ENCODE results near the gene CHCHD6. TPM values are rescaled to one million over a fixed set of nuclear protein-coding genes. Genes with fewer than 3 reads are reported as not detected.

The CHCHD6 gene
- polyA plus RNA-seq, 1 donor from 2014 or later = 102 TPM

DNA sequence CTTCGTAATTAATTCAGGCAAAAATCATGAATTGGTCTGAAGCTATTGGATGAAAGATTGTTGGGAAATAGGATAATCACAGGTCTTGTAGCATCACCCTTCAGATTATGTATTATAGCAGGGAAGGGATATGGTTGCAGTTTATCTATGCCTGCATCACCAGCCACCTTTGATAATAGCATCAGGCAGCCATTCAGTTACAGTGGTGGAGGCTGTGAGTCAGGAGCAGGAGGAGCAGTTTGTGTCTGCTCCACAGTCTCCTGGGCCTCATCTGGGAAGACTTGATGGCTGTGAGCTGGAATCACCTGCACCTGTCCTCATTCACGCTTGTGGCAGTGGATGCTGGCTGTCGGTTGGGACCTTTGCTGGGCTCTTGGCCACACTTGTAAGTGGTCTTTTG lies 174.6 kb downstream of the CHCHD6 start:
- Histone ChIP-seq H3K9me3 (ENCODE audit: low read length) (no peaks in the 10 kb centered on the region), H3K4me3 (ENCODE audit: low read length) (no peak overlapping the region), H3K27ac (ENCODE audit: low read length) (no peak overlapping the region), H3K27me3 (ENCODE audit: insufficient read depth, low read depth, low read length) (no peaks in the 10 kb centered on the region), H3K36me3 (ENCODE audit: insufficient read depth, low read length) (no peaks in the 10 kb centered on the region), H3F3A (ENCODE audit: insufficient read depth, low read length, poor library complexity, severe bottlenecking) (no peaks in the 10 kb centered on the region), H3K79me2 (replicated peaks; ENCODE audit: insufficient read depth, low read length) (no peaks in the 10 kb centered on the region), H2AFZ (ENCODE audit: low read depth, low read length) (no peak overlapping the region), H3K9ac (ENCODE audit: low read length) (no peak overlapping the region), H4K20me1 (ENCODE audit: insufficient read depth) (no peaks in the 10 kb centered on the region), H3K9me2 (ENCODE audit: insufficient read depth, low read length) (no peaks in the 10 kb centered on the region), H3K4me2 (ENCODE audit: low read length) (no peak overlapping the region)
- TF ChIP-seq, protein P1, sequence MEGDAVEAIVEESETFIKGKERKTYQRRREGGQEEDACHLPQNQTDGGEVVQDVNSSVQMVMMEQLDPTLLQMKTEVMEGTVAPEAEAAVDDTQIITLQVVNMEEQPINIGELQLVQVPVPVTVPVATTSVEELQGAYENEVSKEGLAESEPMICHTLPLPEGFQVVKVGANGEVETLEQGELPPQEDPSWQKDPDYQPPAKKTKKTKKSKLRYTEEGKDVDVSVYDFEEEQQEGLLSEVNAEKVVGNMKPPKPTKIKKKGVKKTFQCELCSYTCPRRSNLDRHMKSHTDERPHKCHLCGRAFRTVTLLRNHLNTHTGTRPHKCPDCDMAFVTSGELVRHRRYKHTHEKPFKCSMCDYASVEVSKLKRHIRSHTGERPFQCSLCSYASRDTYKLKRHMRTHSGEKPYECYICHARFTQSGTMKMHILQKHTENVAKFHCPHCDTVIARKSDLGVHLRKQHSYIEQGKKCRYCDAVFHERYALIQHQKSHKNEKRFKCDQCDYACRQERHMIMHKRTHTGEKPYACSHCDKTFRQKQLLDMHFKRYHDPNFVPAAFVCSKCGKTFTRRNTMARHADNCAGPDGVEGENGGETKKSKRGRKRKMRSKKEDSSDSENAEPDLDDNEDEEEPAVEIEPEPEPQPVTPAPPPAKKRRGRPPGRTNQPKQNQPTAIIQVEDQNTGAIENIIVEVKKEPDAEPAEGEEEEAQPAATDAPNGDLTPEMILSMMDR (IDR thresholded peaks at IDR 0.05; ENCODE audit: poor library complexity, severe bottlenecking) = no peak
- no peak for TF ChIP-seq SMC3 (conservative IDR thresholded peaks at IDR 0.05; ENCODE audit: poor library complexity)
- no peak for TF ChIP-seq RAD21 (conservative IDR thresholded peaks at IDR 0.05)
- TF ChIP-seq TAF1 (IDR thresholded peaks at IDR 0.05; ENCODE audit: low read depth) = no peak
- TF ChIP-seq MXI1 (conservative IDR thresholded peaks at IDR 0.05; ENCODE audit: poor library complexity, severe bottlenecking) = no peak
- no peak for TF ChIP-seq EZH2 (IDR thresholded peaks at IDR 0.05; ENCODE audit: borderline replicate concordance, insufficient read depth, low read length, poor library complexity, severe bottlenecking)
- TF ChIP-seq EP300 (conservative IDR thresholded peaks at IDR 0.05; ENCODE audit: poor library complexity, severe bottlenecking) = no peak
- TF ChIP-seq, protein P2, sequence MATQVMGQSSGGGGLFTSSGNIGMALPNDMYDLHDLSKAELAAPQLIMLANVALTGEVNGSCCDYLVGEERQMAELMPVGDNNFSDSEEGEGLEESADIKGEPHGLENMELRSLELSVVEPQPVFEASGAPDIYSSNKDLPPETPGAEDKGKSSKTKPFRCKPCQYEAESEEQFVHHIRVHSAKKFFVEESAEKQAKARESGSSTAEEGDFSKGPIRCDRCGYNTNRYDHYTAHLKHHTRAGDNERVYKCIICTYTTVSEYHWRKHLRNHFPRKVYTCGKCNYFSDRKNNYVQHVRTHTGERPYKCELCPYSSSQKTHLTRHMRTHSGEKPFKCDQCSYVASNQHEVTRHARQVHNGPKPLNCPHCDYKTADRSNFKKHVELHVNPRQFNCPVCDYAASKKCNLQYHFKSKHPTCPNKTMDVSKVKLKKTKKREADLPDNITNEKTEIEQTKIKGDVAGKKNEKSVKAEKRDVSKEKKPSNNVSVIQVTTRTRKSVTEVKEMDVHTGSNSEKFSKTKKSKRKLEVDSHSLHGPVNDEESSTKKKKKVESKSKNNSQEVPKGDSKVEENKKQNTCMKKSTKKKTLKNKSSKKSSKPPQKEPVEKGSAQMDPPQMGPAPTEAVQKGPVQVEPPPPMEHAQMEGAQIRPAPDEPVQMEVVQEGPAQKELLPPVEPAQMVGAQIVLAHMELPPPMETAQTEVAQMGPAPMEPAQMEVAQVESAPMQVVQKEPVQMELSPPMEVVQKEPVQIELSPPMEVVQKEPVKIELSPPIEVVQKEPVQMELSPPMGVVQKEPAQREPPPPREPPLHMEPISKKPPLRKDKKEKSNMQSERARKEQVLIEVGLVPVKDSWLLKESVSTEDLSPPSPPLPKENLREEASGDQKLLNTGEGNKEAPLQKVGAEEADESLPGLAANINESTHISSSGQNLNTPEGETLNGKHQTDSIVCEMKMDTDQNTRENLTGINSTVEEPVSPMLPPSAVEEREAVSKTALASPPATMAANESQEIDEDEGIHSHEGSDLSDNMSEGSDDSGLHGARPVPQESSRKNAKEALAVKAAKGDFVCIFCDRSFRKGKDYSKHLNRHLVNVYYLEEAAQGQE (IDR thresholded peaks at IDR 0.05; ENCODE audit: borderline replicate concordance) = no peak
- no peak for TF ChIP-seq POLR2AphosphoS5 (IDR thresholded peaks at IDR 0.05)

DNA sequence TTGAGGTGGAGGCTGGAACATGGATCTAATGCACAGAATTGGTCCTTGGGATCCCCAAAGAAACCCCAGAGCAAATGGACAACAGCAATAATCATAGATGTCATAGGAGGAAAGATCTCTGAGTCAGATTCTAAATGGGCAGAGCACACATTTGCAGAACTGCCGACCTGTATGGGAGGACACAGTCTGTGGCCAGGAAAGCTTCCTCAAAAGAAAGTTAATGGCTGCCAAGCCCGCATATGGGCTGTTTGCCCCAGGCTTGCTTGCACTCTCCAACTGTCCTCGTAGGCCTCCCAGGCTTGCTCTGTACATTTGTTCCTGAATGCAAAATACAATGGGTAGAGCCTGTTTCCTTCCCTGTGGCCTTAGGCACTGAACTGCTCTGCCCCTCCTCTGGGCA lies 176.9 kb downstream of the CHCHD6 start:
- H3K27me3 ChIP-seq (ENCODE audit: insufficient read depth, low read depth, low read length) = no peaks in the 10 kb centered on the region
- no peak overlapping the region for H3K27ac ChIP-seq (ENCODE audit: low read length)
- no peaks in the 10 kb centered on the region for H4K20me1 ChIP-seq (ENCODE audit: insufficient read depth)
- H3K36me3 ChIP-seq (ENCODE audit: insufficient read depth, low read length) = no peaks in the 10 kb centered on the region
- no peak overlapping the region for H3K4me3 ChIP-seq (ENCODE audit: low read length)
- TF ChIP-seq SMC3 (conservative IDR thresholded peaks at IDR 0.05; ENCODE audit: poor library complexity) (no peak), EZH2 (IDR thresholded peaks at IDR 0.05; ENCODE audit: borderline replicate concordance, insufficient read depth, low read length, poor library complexity, severe bottlenecking) (no peak), MXI1 (conservative IDR thresholded peaks at IDR 0.05; ENCODE audit: poor library complexity, severe bottlenecking) (no peak), TAF1 (IDR thresholded peaks at IDR 0.05; ENCODE audit: low read depth) (no peak), RAD21 (conservative IDR thresholded peaks at IDR 0.05) (no peak), POLR2AphosphoS5 (IDR thresholded peaks at IDR 0.05) (no peak), EP300 (conservative IDR thresholded peaks at IDR 0.05; ENCODE audit: poor library complexity, severe bottlenecking) (no peak)
- TF ChIP-seq, protein P2 (IDR thresholded peaks at IDR 0.05; ENCODE audit: borderline replicate concordance) = no peak
- TF ChIP-seq, protein P1 (IDR thresholded peaks at IDR 0.05; ENCODE audit: poor library complexity, severe bottlenecking) = no peak
- no peaks in the 10 kb centered on the region for H3F3A ChIP-seq (ENCODE audit: insufficient read depth, low read length, poor library complexity, severe bottlenecking)
- H3K9me2 ChIP-seq (ENCODE audit: insufficient read depth, low read length) = no peaks in the 10 kb centered on the region
- H3K4me2 ChIP-seq (ENCODE audit: low read length) = no peak overlapping the region
- H3K9ac ChIP-seq (ENCODE audit: low read length) = no peak overlapping the region
- H3K9me3 ChIP-seq (ENCODE audit: low read length) = no peaks in the 10 kb centered on the region
- no peaks in the 10 kb centered on the region for H3K79me2 ChIP-seq (replicated peaks; ENCODE audit: insufficient read depth, low read length)
- H2AFZ ChIP-seq (ENCODE audit: low read depth, low read length) = no peak overlapping the region

Data from neural cell (in vitro differentiated cells).